Measurements from ENCODE around the gene EPC2.

DNA sequence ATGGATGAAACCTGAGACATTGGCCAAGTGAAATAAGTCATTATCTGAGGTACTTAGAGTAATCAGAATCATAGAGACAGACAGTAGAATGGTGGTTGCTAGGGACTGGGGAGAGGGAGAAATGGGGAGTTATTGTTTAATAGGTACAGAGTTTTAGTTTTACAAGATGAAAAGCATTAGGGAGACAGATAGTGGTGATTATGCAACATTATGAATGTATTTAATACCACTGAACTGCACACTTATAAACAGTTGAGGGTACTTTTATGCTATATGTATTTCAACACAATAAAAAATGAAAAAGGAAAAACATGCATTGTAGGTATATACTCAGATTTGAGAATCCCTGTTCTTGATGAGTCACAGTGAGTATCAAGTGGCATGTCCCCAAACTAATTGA, 59.7 kb downstream of the EPC2 start:
- TF ChIP-seq, protein P1, sequence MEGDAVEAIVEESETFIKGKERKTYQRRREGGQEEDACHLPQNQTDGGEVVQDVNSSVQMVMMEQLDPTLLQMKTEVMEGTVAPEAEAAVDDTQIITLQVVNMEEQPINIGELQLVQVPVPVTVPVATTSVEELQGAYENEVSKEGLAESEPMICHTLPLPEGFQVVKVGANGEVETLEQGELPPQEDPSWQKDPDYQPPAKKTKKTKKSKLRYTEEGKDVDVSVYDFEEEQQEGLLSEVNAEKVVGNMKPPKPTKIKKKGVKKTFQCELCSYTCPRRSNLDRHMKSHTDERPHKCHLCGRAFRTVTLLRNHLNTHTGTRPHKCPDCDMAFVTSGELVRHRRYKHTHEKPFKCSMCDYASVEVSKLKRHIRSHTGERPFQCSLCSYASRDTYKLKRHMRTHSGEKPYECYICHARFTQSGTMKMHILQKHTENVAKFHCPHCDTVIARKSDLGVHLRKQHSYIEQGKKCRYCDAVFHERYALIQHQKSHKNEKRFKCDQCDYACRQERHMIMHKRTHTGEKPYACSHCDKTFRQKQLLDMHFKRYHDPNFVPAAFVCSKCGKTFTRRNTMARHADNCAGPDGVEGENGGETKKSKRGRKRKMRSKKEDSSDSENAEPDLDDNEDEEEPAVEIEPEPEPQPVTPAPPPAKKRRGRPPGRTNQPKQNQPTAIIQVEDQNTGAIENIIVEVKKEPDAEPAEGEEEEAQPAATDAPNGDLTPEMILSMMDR (conservative IDR thresholded peaks at IDR 0.05): no peak
- no peak for TF ChIP-seq ZFX (IDR thresholded peaks at IDR 0.05)

Data from C4-2B (cell line).